T-helper 1 cell (primary cell): Measurements from ENCODE around the gene CD68.

ENCODE experiments used
- DNase-seq, 5 donors: peaks; one replicate each; pipeline ENCODE4 v3.0.0-alpha.2; 2012 to 2020

CD68 gene

DNA sequence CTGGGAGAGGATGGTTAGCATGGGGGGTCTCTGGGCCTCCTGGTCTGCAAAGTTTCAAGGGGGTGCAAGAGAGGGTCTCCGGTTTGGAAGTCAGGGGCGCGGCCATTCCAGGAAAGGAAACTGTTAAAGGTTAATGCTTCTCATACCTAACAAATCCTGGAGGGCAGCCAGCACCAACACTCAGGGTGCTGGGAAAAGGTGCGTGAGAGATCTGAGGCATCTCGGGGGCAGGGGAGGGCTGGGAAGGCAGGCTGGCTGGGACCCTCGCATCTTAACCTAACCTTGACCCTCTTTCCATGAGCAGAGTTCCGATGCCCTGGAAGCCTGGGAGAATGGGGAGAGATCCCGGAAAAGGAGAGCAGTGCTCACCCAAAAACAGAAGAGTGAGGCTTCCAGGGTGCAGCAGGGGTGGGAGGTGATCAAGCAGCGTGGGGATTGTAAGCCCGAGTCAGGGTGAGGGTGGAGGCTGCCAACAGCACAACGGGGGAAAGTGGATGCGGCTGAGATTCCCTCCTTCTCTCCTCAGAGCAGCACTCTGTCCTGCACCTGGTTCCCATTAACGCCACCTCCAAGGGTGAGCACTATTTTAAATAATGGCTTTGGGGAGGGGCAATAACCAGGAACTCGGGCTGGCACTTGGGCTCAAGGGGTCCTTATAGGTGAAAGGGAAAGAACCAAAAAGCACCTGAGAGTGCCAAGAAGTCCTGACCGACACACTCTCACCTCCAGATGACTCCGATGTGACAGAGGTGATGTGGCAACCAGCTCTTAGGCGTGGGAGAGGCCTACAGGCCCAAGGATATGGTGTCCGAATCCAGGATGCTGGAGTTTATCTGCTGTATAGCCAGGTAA is 19.9 kb upstream of the CD68 start:
- DNase-seq = no peak

DNA sequence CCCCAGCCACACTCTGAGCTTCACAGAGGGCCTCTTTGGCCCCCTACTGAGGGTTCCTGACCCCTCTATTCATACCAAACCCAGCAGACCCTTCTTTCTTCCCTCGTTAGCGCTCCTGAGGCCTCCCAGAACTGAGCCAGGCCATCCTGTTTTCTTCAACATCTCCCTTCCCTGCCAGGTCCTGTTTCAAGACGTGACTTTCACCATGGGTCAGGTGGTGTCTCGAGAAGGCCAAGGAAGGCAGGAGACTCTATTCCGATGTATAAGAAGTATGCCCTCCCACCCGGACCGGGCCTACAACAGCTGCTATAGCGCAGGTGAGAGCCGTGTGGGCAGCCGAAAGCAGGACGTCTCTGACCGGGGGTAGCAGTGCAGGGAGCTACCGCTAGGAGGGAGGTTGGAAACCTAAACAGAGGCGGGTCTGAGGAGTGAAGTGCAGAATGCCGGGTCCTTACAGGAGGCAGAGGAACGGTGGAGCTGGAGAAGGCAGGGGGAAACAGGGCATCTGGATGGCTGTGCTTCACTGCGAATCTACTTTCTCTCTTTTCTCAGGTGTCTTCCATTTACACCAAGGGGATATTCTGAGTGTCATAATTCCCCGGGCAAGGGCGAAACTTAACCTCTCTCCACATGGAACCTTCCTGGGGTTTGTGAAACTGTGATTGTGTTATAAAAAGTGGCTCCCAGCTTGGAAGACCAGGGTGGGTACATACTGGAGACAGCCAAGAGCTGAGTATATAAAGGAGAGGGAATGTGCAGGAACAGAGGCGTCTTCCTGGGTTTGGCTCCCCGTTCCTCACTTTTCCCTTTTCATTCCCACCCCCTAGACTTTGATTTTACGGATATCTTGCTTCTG is 19.0 kb upstream of the CD68 start:
- peak in 3 of 5 donors; percentile 44 to 60 (median 44) for DNase-seq

DNA sequence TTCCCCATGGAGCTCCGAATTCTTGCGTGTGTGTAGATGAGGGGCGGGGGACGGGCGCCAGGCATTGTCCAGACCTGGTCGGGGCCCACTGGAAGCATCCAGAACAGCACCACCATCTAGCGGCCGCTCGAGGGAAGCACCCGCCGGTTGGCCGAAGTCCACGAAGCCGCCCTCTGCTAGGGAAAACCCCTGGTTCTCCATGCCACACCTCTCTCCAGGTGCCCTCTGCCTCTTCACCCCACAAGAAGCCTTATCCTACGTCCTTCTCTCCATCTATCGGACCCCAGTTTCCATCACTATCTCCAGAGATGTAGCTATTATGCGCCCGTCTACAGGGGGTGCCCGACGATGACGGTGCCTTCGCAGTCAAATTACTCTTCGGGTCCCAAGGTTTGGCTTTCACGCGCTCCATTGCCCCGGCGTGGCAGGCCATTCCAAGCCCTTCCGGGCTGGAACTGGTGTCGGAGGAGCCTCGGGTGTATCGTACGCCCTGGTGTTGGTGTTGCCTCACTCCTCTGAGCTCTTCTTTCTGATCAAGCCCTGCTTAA is 18.3 kb upstream of the CD68 start:
- DNase-seq = peak; percentile 68 to 82 (median 81)

DNA sequence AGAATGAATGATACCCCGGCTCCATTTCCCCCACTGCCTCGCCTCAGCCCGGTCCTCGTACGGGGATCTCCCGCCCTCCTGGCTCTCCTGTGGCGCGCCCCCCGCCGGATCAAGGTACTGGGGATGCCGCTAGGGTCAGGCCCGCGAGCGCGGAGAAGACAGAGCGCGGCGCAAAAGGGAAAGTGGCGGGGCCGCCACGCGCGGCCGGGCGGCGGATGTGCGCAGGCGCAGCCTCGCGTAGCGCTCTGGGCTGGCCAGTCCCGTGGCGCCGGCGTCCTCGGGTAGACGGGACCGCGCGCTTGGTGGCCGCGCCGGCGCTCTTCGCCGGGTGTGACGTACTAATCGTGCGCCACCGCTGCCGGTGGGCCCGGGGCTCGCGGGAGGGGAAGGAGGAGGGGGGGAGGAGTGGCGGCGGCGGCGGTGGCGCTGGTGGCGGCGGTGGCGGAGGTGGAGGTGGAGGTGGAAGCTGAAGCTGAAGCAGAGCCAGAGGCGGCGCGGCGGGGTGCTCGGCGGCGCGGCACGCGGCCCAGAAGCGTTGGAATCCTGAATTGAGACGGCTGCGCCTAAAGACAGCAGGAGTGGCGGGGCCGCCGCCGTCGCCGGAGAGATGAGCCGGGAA is 17.7 kb upstream of the CD68 start, which contains the start of gene SENP3:
Gene SENP3, plus strand, starts transcription at position 331 of the 619 bp plus-strand sequence. CDS start 1,158 bp downstream, outside the sequence.
- DNase-seq = peak; percentile 86 to 95 (median 88)

DNA sequence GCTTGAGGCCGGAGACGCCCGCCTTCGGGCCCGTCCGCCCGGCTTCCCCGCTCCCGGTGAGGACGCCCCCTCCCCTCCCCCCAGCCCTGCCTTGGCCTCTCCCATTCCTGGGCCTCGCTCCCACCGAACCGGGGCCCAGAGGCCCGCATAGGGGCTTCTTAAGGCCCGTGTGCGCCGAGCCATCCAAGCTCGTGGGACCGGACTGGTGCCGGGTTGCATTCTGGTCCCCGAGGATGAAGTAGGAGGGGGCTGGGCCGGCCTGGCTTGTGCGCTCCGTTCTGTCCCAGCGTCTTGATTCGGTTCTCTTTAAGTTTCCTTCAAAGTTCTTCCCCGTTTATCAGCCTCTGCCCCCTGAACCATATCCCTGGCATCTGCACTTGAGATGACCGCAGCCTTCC is 17.2 kb upstream of the CD68 start:
- no peak for DNase-seq

DNA sequence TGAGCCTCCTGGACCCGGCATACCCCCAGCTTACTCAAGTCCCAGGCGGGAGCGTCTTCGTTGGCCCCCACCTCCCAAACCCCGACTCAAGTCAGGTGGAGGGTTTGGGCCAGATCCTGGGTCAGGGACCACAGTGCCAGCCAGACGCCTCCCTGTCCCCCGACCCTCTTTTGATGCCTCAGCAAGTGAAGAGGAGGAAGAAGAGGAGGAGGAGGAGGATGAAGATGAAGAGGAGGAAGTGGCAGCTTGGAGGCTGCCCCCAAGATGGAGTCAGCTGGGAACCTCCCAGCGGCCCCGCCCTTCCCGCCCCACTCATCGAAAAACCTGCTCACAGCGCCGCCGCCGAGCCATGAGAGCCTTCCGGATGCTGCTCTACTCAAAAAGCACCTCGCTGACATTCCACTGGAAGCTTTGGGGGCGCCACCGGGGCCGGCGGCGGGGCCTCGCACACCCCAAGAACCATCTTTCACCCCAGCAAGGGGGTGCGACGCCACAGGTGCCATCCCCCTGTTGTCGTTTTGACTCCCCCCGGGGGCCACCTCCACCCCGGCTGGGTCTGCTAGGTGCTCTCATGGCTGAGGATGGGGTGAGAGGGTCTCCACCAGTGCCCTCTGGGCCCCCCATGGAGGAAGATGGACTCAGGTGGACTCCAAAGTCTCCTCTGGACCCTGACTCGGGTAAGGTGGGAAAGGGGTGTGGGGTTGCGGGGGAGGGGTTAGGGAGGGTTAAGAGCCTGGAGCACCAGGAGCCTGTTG is 16.1 kb upstream of the CD68 start:
- no peak for DNase-seq

DNA sequence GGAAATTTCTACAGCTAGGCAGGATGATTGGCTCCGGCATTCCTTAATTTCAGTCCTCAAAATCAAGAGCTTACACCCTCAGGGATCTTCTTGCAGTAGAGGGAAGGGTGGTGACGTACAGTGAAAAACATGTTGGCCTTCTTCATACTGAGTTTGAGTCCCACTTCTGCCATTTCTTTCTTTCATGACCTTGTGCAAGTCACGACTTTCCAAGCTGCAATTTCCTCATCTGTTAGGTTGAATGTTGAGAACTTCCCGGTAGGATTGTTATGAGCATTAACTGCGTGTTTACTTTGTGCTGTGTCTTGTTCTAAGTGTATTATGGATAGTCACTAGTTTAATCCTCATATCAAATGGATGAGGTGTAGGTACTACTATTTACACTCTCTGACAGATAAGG is 9.9 kb upstream of the CD68 start:
- no peak for DNase-seq

DNA sequence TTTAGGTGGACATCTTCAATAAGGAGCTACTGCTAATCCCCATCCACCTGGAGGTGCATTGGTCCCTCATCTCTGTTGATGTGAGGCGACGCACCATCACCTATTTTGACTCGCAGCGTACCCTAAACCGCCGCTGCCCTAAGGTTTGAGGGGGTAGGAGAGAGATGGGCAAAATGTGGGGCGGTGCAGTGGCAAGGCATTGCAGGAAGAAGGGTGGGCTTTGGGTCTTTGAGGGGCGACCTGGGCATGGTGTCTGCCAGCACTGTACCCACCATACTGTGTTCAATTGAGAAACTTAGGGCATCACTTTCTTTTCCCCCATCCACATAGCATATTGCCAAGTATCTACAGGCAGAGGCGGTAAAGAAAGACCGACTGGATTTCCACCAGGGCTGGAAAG is 9.1 kb upstream of the CD68 start:
- DNase-seq = no peak

DNA sequence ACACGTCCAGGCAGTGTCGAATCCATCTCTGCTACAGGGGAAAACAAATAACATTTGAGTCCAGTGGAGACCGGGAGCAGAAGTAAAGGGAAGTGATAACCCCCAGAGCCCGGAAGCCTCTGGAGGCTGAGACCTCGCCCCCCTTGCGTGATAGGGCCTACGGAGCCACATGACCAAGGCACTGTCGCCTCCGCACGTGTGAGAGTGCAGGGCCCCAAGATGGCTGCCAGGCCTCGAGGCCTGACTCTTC is 7.2 kb upstream of the CD68 start:
- no peak for DNase-seq

DNA sequence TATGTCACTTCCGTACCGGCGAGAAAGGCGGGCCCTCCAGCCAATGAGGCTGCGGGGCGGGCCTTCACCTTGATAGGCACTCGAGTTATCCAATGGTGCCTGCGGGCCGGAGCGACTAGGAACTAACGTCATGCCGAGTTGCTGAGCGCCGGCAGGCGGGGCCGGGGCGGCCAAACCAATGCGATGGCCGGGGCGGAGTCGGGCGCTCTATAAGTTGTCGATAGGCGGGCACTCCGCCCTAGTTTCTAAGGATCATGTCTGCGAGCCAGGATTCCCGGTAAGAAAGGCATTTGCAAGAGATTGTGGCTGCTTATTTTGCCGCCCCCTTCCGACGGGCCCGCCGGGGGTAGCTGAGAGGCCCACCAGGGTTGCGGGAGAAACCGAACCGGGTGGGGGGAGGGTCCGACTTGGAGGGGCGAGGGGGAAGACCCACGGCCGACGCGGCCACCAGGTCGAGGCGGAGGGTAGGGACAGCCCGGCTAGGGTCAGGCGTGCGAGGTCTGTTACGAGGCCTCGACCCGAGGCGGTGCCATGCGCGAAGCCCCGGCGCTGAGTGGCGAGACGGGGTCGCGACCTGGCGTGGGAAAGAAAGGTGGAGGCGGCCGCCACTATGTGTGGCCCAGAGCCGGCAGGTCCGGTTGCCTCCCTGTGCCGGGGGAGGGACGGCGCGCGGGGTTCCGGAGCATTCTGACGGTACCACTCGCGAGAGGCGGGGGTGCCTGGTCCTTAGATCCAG is 6.7 kb upstream of the CD68 start:
- DNase-seq = peak; percentile 99 to 100 (median 99)

DNA sequence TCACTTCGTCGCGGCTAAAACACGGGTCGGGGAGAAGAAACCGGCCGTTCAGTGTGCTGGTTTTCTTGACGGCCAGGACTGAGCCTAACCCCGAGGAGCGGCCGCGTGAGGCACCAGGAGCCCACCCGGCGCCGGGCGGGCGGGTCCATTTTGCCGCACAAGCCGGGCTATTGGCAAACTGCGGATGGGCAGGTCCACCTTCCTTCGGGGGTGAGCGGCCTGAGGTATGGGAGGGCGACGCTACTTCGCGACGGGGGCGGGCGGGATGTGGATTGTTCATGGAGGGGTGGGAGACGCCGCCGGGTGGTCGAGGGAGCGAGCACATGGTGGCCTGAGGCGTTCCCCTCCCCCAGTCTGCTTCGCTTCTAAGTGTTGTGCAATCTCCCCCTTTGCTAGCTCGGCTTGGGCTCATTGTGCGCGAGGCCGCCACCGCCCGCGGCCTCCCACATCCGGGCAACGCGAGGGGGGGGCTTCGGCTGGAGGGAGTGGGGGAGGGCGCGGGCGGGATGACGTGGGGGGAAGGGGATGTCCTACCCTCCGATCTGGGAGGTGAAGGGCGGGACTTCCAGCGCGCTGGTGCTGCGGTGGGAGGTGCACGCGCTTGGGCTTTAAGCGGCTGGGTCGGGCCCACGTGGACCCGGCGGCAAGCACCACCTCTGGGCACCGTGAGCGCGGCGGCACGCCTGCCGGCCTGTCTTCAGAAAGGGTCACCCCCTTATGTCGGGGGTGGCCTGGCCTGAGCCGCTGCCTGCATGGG is 5.9 kb upstream of the CD68 start:
- DNase-seq = peak; percentile 86 to 96 (median 90)

DNA sequence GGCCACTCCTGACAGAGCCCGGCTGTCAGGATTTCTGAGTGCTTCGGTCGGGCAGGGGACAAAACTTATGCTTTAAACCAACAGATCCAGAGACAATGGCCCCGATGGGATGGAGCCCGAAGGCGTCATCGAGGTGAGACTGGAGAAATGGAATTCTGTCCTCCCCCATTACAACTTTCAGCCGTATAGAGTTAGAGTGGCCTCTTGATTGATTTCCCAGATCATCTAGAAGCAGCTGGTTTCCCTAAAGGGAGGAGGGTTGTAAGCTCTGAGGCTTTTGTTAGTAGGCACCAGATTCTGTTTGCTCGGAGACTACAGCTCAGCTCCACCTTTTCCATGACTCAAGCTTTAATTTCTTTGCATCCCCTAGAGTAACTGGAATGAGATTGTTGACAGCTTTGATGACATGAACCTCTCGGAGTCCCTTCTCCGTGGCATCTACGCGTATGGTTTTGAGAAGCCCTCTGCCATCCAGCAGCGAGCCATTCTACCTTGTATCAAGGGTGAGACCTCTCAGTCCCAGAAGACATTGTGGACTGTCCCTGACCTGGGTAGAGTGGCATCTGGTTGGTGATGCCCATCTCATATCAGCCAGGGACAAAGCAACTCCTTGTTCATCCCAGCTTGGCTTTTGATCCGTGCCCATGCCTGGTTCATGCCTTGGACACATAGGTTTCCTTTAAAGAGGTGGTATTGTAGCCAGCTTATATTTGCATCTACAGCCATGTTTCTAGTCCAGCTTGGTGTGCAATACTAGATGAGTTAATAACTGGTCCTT is 5.1 kb upstream of the CD68 start:
- no peak for DNase-seq

DNA sequence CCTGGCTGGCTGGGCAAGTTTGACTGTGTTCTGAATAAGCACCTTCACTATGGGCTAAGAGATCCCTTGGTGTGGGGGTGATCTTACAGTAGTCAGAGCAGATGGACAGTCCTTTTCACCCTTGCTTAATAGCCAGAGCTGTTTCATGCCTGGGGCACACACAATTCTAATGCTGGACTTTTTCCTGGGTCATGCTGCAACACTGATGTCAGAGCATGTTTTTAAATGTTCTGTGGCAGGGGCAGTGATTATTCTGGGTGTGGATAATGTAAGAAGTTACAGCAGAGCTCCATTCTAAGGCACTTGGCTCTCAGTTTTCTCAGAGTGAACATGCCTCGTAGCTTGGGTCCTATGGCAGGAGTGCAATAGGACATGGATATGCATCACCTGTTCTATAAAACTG is 4.0 kb upstream of the CD68 start:
- DNase-seq = no peak

DNA sequence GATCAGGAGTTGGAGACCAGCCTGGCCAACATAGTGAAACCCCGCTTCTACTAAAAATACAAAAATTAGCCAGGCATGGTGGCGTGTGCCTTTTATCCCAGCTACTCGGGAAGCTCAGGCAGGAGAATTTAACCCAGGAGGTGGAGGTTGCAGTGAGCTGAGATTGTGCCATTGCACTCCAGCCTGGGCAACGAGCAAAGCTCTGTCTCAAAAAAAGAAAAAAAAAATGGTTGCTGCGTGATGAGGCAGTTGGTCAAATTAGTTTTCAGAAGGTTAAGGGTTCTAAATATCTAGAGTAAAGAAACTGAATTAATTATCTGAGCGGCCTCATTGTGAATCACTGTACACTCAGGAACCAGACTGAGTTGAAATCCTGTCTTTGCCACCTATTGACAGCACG is 3.5 kb upstream of the CD68 start:
- DNase-seq = no peak

DNA sequence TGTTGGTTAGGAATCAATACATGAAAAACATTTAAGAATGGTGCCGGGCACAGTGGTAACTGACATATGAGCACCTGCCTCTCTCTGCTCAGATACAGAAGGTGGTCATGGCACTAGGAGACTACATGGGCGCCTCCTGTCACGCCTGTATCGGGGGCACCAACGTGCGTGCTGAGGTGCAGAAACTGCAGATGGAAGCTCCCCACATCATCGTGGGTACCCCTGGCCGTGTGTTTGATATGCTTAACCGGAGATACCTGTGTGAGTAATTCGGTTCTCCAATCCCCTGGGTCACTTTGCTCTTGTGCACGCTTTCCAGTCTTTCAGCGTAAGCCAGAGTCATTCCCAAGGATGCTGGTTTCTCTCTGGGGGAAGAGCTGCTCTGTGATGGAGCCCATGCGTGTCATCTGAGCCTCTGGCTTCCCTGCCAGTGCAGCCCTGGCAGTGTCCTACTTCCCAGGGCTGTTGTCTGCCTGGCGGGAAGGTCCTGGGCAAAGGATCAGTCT is 3.0 kb upstream of the CD68 start:
- no peak for DNase-seq

DNA sequence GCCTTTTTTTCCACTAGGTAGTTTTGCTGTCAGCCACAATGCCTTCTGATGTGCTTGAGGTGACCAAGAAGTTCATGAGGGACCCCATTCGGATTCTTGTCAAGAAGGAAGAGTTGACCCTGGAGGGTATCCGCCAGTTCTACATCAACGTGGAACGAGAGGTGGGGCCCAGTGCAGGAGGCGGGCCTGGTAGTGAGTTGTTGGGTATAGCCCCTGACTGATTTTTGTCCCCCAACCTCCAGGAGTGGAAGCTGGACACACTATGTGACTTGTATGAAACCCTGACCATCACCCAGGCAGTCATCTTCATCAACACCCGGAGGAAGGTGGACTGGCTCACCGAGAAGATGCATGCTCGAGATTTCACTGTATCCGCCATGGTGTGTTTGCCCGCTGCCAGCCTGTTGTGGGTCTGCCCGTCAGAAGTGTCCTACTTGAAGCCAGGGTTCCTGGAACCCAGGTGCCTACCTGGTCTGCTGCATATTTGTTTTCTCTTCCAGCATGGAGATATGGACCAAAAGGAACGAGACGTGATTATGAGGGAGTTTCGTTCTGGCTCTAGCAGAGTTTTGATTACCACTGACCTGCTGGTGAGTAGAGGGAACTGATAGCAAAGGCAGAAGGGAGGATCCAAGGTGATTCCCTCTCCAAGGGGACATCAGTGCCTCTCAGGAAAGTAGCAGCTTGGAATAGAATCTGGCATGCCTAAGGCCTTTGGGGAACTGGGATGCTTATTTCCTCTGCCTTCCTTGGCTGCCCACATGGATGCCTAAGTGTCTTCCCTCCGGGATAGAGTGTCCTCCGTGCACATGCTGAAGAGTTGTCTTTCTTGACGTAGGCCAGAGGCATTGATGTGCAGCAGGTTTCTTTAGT is 1.9 kb upstream of the CD68 start:
- no peak for DNase-seq

DNA sequence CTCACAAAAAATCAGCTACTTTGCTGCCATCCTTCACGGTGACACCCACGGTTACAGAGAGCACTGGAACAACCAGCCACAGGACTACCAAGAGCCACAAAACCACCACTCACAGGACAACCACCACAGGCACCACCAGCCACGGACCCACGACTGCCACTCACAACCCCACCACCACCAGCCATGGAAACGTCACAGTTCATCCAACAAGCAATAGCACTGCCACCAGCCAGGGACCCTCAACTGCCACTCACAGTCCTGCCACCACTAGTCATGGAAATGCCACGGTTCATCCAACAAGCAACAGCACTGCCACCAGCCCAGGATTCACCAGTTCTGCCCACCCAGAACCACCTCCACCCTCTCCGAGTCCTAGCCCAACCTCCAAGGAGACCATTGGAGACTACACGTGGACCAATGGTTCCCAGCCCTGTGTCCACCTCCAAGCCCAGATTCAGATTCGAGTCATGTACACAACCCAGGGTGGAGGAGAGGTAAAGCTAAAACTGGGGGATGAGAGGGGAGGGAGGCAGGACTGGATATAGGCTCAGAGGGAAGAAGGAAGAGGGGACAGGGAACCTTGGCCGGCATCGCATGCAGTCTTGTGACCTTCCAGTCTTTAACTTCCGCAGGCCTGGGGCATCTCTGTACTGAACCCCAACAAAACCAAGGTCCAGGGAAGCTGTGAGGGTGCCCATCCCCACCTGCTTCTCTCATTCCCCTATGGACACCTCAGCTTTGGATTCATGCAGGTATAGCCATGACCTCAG is 581 bp downstream of the CD68 start:
- DNase-seq = no peak
